Measurements from ENCODE around the gene COPS2.

The COPS2 gene

GRCh38 chr15:49145651-49146609, 9.5 kb downstream of the COPS2 start:
- WGBS, 2 donors (ENCODE audit: extremely low coverage in 2 of 2, insufficient read length in 2 of 2, insufficient replicate concordance in 1 of 2) = no CpG with 5 or more reads among the region's 3 CpGs

GRCh38 chr15:49137861-49138260, 17.5 kb downstream of the COPS2 start:
- no peak overlapping the region for H3K18ac ChIP-seq (ENCODE audit: low read length)
- no peak overlapping the region for H3K14ac ChIP-seq (ENCODE audit: low read length)
- H3K4me1 ChIP-seq (ENCODE audit: control insufficient read depth in 2 of 2, insufficient read depth in 1 of 2, low read depth in 1 of 2, low read length in 2 of 2) = no peaks in the 10 kb centered on the region
- no peaks in the 10 kb centered on the region for H3K9me3 ChIP-seq (replicated peaks in 1 of 2; ENCODE audit: control insufficient read depth in 2 of 2, insufficient read depth in 1 of 2, low read depth in 1 of 2, low read length in 2 of 2)
- no peaks in the 10 kb centered on the region for H3K79me1 ChIP-seq (ENCODE audit: low read depth, low read length)
- DNase-seq (ENCODE audit: low spot score) = no peak
- no peak overlapping the region for H2BK15ac ChIP-seq (ENCODE audit: low read length)
- no peak overlapping the region for H2BK12ac ChIP-seq (ENCODE audit: low read length)
- no peak overlapping the region for H4K91ac ChIP-seq (ENCODE audit: low read depth, low read length, poor library complexity)
- H4K8ac ChIP-seq (ENCODE audit: low read depth, low read length) = no peak overlapping the region
- H2BK120ac ChIP-seq (ENCODE audit: low read depth, low read length) = no peak overlapping the region
- no peak overlapping the region for H3K27ac ChIP-seq (replicated peaks; ENCODE audit: low read length)
- peaks cover 11 to 97% of the 10 kb centered on the region in 2 donors for H3K36me3 ChIP-seq (replicated peaks in 1 of 2; ENCODE audit: control insufficient read depth in 2 of 2, insufficient read depth in 2 of 2, low read length in 2 of 2)
- no CpG with 5 or more reads among the region's 2 CpGs for WGBS, 2 donors (ENCODE audit: extremely low coverage in 2 of 2, insufficient read length in 2 of 2, insufficient replicate concordance in 1 of 2)
- no peak overlapping the region for H3K4ac ChIP-seq (ENCODE audit: low read length)
- no peak overlapping the region for H3K9ac ChIP-seq (ENCODE audit: low read depth, low read length, poor library complexity)
- H2AK5ac ChIP-seq (ENCODE audit: low read depth, low read length) = no peak overlapping the region
- no peak overlapping the region for H3K23ac ChIP-seq (ENCODE audit: low read depth, low read length, poor library complexity)
- H3K4me3 ChIP-seq (ENCODE audit: low read length in 2 of 2) = no peak overlapping the region
- no peak overlapping the region for H2BK5ac ChIP-seq (ENCODE audit: low read length)
- H3K4me2 ChIP-seq (ENCODE audit: insufficient read depth, low read length, poor library complexity, severe bottlenecking) = no peak overlapping the region
- H2AFZ ChIP-seq (ENCODE audit: low read length) = no peak overlapping the region
- no peaks in the 10 kb centered on the region for H3K27me3 ChIP-seq (ENCODE audit: control insufficient read depth in 3 of 3, insufficient read depth in 3 of 3, low read depth in 1 of 3, low read length in 3 of 3)

More at GRCh38 chr15:49145651-49146609, 9.5 kb downstream of the COPS2 start:
- Histone ChIP-seq H4K91ac (ENCODE audit: low read depth, low read length, poor library complexity) (no peak overlapping the region), H4K8ac (ENCODE audit: low read depth, low read length) (no peak overlapping the region), H2AFZ (ENCODE audit: low read length) (no peak overlapping the region), H3K4ac (ENCODE audit: low read length) (no peak overlapping the region), H3K27me3 (ENCODE audit: control insufficient read depth in 3 of 3, insufficient read depth in 3 of 3, low read depth in 1 of 3, low read length in 3 of 3) (no peaks in the 10 kb centered on the region), H3K23ac (ENCODE audit: low read depth, low read length, poor library complexity) (no peak overlapping the region), H3K18ac (ENCODE audit: low read length) (no peak overlapping the region), H3K9ac (ENCODE audit: low read depth, low read length, poor library complexity) (no peak overlapping the region), H2BK15ac (ENCODE audit: low read length) (no peak overlapping the region), H3K4me1 (ENCODE audit: control insufficient read depth in 2 of 2, insufficient read depth in 1 of 2, low read depth in 1 of 2, low read length in 2 of 2) (no peaks in the 10 kb centered on the region), H3K14ac (ENCODE audit: low read length) (no peak overlapping the region), H2BK5ac (ENCODE audit: low read length) (no peak overlapping the region), H3K79me1 (ENCODE audit: low read depth, low read length) (no peaks in the 10 kb centered on the region), H2BK120ac (ENCODE audit: low read depth, low read length) (no peak overlapping the region), H3K9me3 (replicated peaks in 1 of 2; ENCODE audit: control insufficient read depth in 2 of 2, insufficient read depth in 1 of 2, low read depth in 1 of 2, low read length in 2 of 2) (no peaks in the 10 kb centered on the region), H3K4me2 (ENCODE audit: insufficient read depth, low read length, poor library complexity, severe bottlenecking) (no peak overlapping the region), H3K36me3 (replicated peaks in 1 of 2; ENCODE audit: control insufficient read depth in 2 of 2, insufficient read depth in 2 of 2, low read length in 2 of 2) (peaks cover 7 to 49% of the 10 kb centered on the region in 2 donors), H3K27ac (replicated peaks; ENCODE audit: low read length) (no peak overlapping the region), H2AK5ac (ENCODE audit: low read depth, low read length) (no peak overlapping the region), H3K4me3 (ENCODE audit: low read length in 2 of 2) (no peak overlapping the region), H2BK12ac (ENCODE audit: low read length) (no peak overlapping the region)
- peak; percentile 46 for DNase-seq (ENCODE audit: low spot score)

GRCh38 chr15:49135911-49136310, 19.5 kb downstream of the COPS2 start:
- Histone ChIP-seq H3K36me3 (replicated peaks in 1 of 2; ENCODE audit: control insufficient read depth in 2 of 2, insufficient read depth in 2 of 2, low read length in 2 of 2) (peaks cover 9 to 98% of the 10 kb centered on the region in 2 donors), H3K18ac (ENCODE audit: low read length) (no peak overlapping the region), H3K27ac (replicated peaks; ENCODE audit: low read length) (no peak overlapping the region), H4K8ac (ENCODE audit: low read depth, low read length) (no peak overlapping the region), H3K4ac (ENCODE audit: low read length) (no peak overlapping the region), H3K9me3 (replicated peaks in 1 of 2; ENCODE audit: control insufficient read depth in 2 of 2, insufficient read depth in 1 of 2, low read depth in 1 of 2, low read length in 2 of 2) (no peaks in the 10 kb centered on the region), H3K79me1 (ENCODE audit: low read depth, low read length) (no peaks in the 10 kb centered on the region), H3K9ac (ENCODE audit: low read depth, low read length, poor library complexity) (no peak overlapping the region), H2BK12ac (ENCODE audit: low read length) (no peak overlapping the region), H3K4me3 (ENCODE audit: low read length in 2 of 2) (no peak overlapping the region), H2AFZ (ENCODE audit: low read length) (no peak overlapping the region), H4K91ac (ENCODE audit: low read depth, low read length, poor library complexity) (no peak overlapping the region), H2AK5ac (ENCODE audit: low read depth, low read length) (no peak overlapping the region), H3K23ac (ENCODE audit: low read depth, low read length, poor library complexity) (no peak overlapping the region), H2BK15ac (ENCODE audit: low read length) (no peak overlapping the region), H2BK5ac (ENCODE audit: low read length) (no peak overlapping the region), H3K14ac (ENCODE audit: low read length) (no peak overlapping the region), H3K27me3 (ENCODE audit: control insufficient read depth in 3 of 3, insufficient read depth in 3 of 3, low read depth in 1 of 3, low read length in 3 of 3) (no peaks in the 10 kb centered on the region), H3K4me1 (ENCODE audit: control insufficient read depth in 2 of 2, insufficient read depth in 1 of 2, low read depth in 1 of 2, low read length in 2 of 2) (no peaks in the 10 kb centered on the region), H2BK120ac (ENCODE audit: low read depth, low read length) (no peak overlapping the region), H3K4me2 (ENCODE audit: insufficient read depth, low read length, poor library complexity, severe bottlenecking) (no peak overlapping the region)
- no peak for DNase-seq (ENCODE audit: low spot score)
- no CpG with 5 or more reads among the region's 3 CpGs for WGBS, 2 donors (ENCODE audit: extremely low coverage in 2 of 2, insufficient read length in 2 of 2, insufficient replicate concordance in 1 of 2)

- Histone ChIP-seq H2AK5ac (ENCODE audit: low read depth, low read length) (no peak overlapping the region), H3K27ac (replicated peaks; ENCODE audit: low read length) (no peak overlapping the region), H3K4me2 (ENCODE audit: insufficient read depth, low read length, poor library complexity, severe bottlenecking) (no peak overlapping the region), H3K79me1 (ENCODE audit: low read depth, low read length) (no peaks in the 10 kb centered on the region), H3K4me3 (ENCODE audit: low read length in 2 of 2) (no peak overlapping the region), H3K36me3 (replicated peaks in 1 of 2; ENCODE audit: control insufficient read depth in 2 of 2, insufficient read depth in 2 of 2, low read length in 2 of 2) (peaks cover 8 to 98% of the 10 kb centered on the region in 2 donors), H4K91ac (ENCODE audit: low read depth, low read length, poor library complexity) (no peak overlapping the region), H3K9ac (ENCODE audit: low read depth, low read length, poor library complexity) (no peak overlapping the region), H3K14ac (ENCODE audit: low read length) (no peak overlapping the region), H2BK120ac (ENCODE audit: low read depth, low read length) (no peak overlapping the region), H2BK15ac (ENCODE audit: low read length) (no peak overlapping the region), H3K23ac (ENCODE audit: low read depth, low read length, poor library complexity) (no peak overlapping the region), H3K27me3 (ENCODE audit: control insufficient read depth in 3 of 3, insufficient read depth in 3 of 3, low read depth in 1 of 3, low read length in 3 of 3) (no peaks in the 10 kb centered on the region), H3K18ac (ENCODE audit: low read length) (no peak overlapping the region), H2BK5ac (ENCODE audit: low read length) (no peak overlapping the region), H4K8ac (ENCODE audit: low read depth, low read length) (no peak overlapping the region), H3K4ac (ENCODE audit: low read length) (no peak overlapping the region), H3K9me3 (replicated peaks in 1 of 2; ENCODE audit: control insufficient read depth in 2 of 2, insufficient read depth in 1 of 2, low read depth in 1 of 2, low read length in 2 of 2) (no peaks in the 10 kb centered on the region), H2AFZ (ENCODE audit: low read length) (no peak overlapping the region), H2BK12ac (ENCODE audit: low read length) (no peak overlapping the region), H3K4me1 (ENCODE audit: control insufficient read depth in 2 of 2, insufficient read depth in 1 of 2, low read depth in 1 of 2, low read length in 2 of 2) (no peaks in the 10 kb centered on the region)
- no peak for DNase-seq (ENCODE audit: low spot score)
- WGBS, 2 donors (ENCODE audit: extremely low coverage in 2 of 2, insufficient read length in 2 of 2, insufficient replicate concordance in 1 of 2) = no CpG with 5 or more reads among the region's 2 CpGs
These were observed 20.0 kb downstream of the COPS2 start for GRCh38 chr15:49135342-49135857.

Data from neuronal stem cell (in vitro differentiated cells).